ENCODE results near the gene CASP2. TPM values are rescaled to one million over a fixed set of nuclear protein-coding genes. Genes with fewer than 3 reads are reported as not detected.

The CASP2 gene
- polyA plus RNA-seq, 1 of the 3 experiments (the other 2 are of a cell fraction), result 19.7 TPM

GRCh38 chr7:143347950-143348349 is 59.8 kb downstream of the CASP2 start:
- Histone ChIP-seq H3K27ac (ENCODE audit: low read depth in 2 of 2, low read length in 1 of 2) (no peak overlapping the region), H3F3A (replicated peaks; ENCODE audit: insufficient read depth) (no peaks in the 10 kb centered on the region), H3K79me2 (ENCODE audit: insufficient read depth) (no peaks in the 10 kb centered on the region), H3K4me1 (ENCODE audit: control insufficient read depth in 1 of 2, insufficient read depth in 2 of 2, low read depth in 1 of 2, low read length in 1 of 2) (no peaks in the 10 kb centered on the region; a peak in 1 of 4 replicates), H3K36me3 (replicated peaks in 1 of 2; ENCODE audit: control insufficient read depth in 1 of 2, insufficient read depth in 2 of 2, low read length in 1 of 2) (no peaks in the 10 kb centered on the region), H3K9me2 (no peaks in the 10 kb centered on the region), H3K9me3 (no peaks in the 10 kb centered on the region), H2AFZ (ENCODE audit: low read depth) (no peak overlapping the region), H3K9ac (no peak overlapping the region), H4K20me1 (ENCODE audit: insufficient read depth) (no peaks in the 10 kb centered on the region), H3K4me3 (ENCODE audit: low read depth in 2 of 2, low read length in 1 of 2) (no peak overlapping the region), H3K27me3 (ENCODE audit: insufficient read depth) (no peaks in the 10 kb centered on the region), H3K4me2 (no peak overlapping the region)
- TF ChIP-seq TAF1 (IDR thresholded peaks at IDR 0.05; ENCODE audit: borderline replicate concordance, low read depth, low read length) (no peak), EP300 (IDR thresholded peaks at IDR 0.05; ENCODE audit: borderline replicate concordance in 1 of 2, low read depth in 1 of 2, low read length in 1 of 2) (no peak), ELF1 (IDR thresholded peaks at IDR 0.05) (no peak)
- 50% methylated on average over 5 of the region's 5 CpGs for WGBS (ENCODE audit: low lambda C conversion rate)
- ChIA-PET POLR2A (interaction anchor here (0.6 to 1.2 kb wide), 2 partner anchors 9 to 1611 kb away, joined by 3 read pairs; no protein-coding TSS in a partner anchor), CTCF (interaction anchor here (1.0 to 2.9 kb wide), 5 partner anchors 11 to 107 kb away, joined by 3 to 7 read pairs (median 4); no protein-coding TSS in a partner anchor)
- no peak for DNase-seq

- no peaks in the 10 kb centered on the region for H3K9me2 ChIP-seq
- peaks cover 0 to 2% of the 10 kb centered on the region in 2 experiments for H3K36me3 ChIP-seq (replicated peaks in 1 of 2; ENCODE audit: control insufficient read depth in 1 of 2, insufficient read depth in 2 of 2, low read length in 1 of 2)
- H3K79me2 ChIP-seq (ENCODE audit: insufficient read depth), result no peaks in the 10 kb centered on the region
- ChIA-PET POLR2A (no interaction called here), CTCF (interaction anchor here (0.6 to 2.1 kb wide), 3 partner anchors 21 to 70 kb away, joined by 3 to 7 read pairs (median 3); no protein-coding TSS in a partner anchor)
- no peak overlapping the region for H3K4me3 ChIP-seq (ENCODE audit: low read depth in 2 of 2, low read length in 1 of 2)
- no peaks in the 10 kb centered on the region for H3K9me3 ChIP-seq
- no peak overlapping the region for H3K27ac ChIP-seq (ENCODE audit: low read depth in 2 of 2, low read length in 1 of 2)
- no peaks in the 10 kb centered on the region for H3F3A ChIP-seq (replicated peaks; ENCODE audit: insufficient read depth)
- no peak overlapping the region for H3K9ac ChIP-seq
- WGBS (ENCODE audit: low lambda C conversion rate), result 46% methylated on average over 5 of the region's 5 CpGs
- H3K4me1 ChIP-seq (ENCODE audit: control insufficient read depth in 1 of 2, insufficient read depth in 2 of 2, low read depth in 1 of 2, low read length in 1 of 2), result no peaks in the 10 kb centered on the region
- no peak overlapping the region for H2AFZ ChIP-seq (ENCODE audit: low read depth)
- H4K20me1 ChIP-seq (ENCODE audit: insufficient read depth), result no peaks in the 10 kb centered on the region
- no peaks in the 10 kb centered on the region for H3K27me3 ChIP-seq (ENCODE audit: insufficient read depth)
- H3K4me2 ChIP-seq, result no peak overlapping the region
- no peak for DNase-seq
- TF ChIP-seq FOXJ3 (CRISPR knock-in tag; IDR thresholded peaks at IDR 0.05), result no peak
- no peak for TF ChIP-seq MXI1 (IDR thresholded peaks at IDR 0.05; ENCODE audit: low read depth, low read length)
- no peak for TF ChIP-seq RXRA (IDR thresholded peaks at IDR 0.05; ENCODE audit: borderline replicate concordance, low read depth)
- no peak for TF ChIP-seq TEAD4 (IDR thresholded peaks at IDR 0.05; ENCODE audit: borderline replicate concordance, insufficient read depth)
- no peak for TF ChIP-seq EZH2phosphoT487 (IDR thresholded peaks at IDR 0.05; ENCODE audit: borderline replicate concordance, low read depth)
- no peak for TF ChIP-seq RFX5 (IDR thresholded peaks at IDR 0.05; ENCODE audit: low read length)
- peak; percentile 24; the same call in 1 of the 2 replicates for TF ChIP-seq TCF12 (IDR thresholded peaks at IDR 0.05)
- no peak for TF ChIP-seq GATA2 (CRISPR knock-in tag; IDR thresholded peaks at IDR 0.05)
- peak; percentile 18; the same call in 1 of the 2 replicates for TF ChIP-seq FOSL2 (IDR thresholded peaks at IDR 0.05; ENCODE audit: borderline replicate concordance, low read depth)
- no peak for TF ChIP-seq EP300 (IDR thresholded peaks at IDR 0.05; ENCODE audit: borderline replicate concordance in 1 of 2, low read depth in 1 of 2, low read length in 1 of 2)
- no peak for TF ChIP-seq ZBTB33 (IDR thresholded peaks at IDR 0.05; ENCODE audit: borderline replicate concordance, low read depth)
- TF ChIP-seq CTCF (IDR thresholded peaks at IDR 0.05), result no peak
- TF ChIP-seq NRF1 (IDR thresholded peaks at IDR 0.05; ENCODE audit: low read depth, low read length), result no peak
- no peak for TF ChIP-seq USF2 (IDR thresholded peaks at IDR 0.05; ENCODE audit: borderline replicate concordance, low read depth, low read length)
- TF ChIP-seq CHD2 (IDR thresholded peaks at IDR 0.05; ENCODE audit: low read length, partially characterized antibody), result no peak
- no peak for TF ChIP-seq REST (IDR thresholded peaks at IDR 0.05; ENCODE audit: low read depth, low read length)
- no peak for TF ChIP-seq NFIC (IDR thresholded peaks at IDR 0.05; ENCODE audit: borderline replicate concordance)
- TF ChIP-seq JUND (IDR thresholded peaks at IDR 0.05), result no peak
These were observed 62.9 kb downstream of the CASP2 start for GRCh38 chr7:143351060-143351459.

Data from SK-N-SH (cell line).